ENCODE data around the gene IFNA14. TPM values are rescaled to one million over a fixed set of nuclear protein-coding genes. Genes with fewer than 3 reads are reported as not detected.
A peak's percentile ranks its signal among the peaks of the same experiment; 100 is the strongest.
"Not testable (repeated sequence)": the region's sequence is repeated elsewhere in the genome, so short reads cannot be mapped to it uniquely, and the experiment has no call there.

IFNA14 gene
- polyA plus RNA-seq, 4 donors = not detected

DNA sequence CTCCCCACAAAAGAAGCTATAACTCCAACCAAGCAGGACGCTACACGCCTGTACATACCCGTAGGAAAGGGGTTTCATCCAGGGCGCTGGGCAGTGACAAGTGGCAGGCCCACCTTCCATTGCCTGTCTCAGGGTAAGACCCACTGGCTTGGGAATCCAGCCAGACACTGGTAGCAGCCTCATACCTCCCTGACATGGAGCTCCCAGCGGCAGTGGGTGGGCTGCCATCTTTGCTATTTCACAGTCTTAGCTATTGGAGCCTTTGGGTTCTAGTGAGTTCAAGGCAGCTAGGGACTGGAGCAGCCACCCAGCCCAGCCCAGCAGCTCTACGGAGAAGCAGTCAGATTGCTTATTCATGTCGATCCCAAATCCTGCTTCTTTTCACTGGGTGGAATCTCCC lies 29.5 kb downstream of the IFNA14 start:
- Histone ChIP-seq H3K4me3 (ENCODE audit: low read depth in 1 of 3, low read length in 3 of 3) (no peak overlapping the region), H3K27ac (ENCODE audit: low read depth in 1 of 3, low read length in 2 of 3) (no peak overlapping the region), H3K36me3 (ENCODE audit: control insufficient read depth in 3 of 3, insufficient read depth in 2 of 3, low read depth in 1 of 3, low read length in 3 of 3) (no peaks in the 10 kb centered on the region), H3K4me1 (ENCODE audit: control insufficient read depth in 3 of 3, insufficient read depth in 2 of 3, low read depth in 1 of 3, low read length in 2 of 3) (no peaks in the 10 kb centered on the region), H3K9me3 (ENCODE audit: control insufficient read depth in 2 of 2, insufficient read depth in 1 of 2, low read depth in 1 of 2, low read length in 1 of 2) (no peaks in the 10 kb centered on the region), H3K27me3 (ENCODE audit: control insufficient read depth in 3 of 3, insufficient read depth in 3 of 3, low read length in 3 of 3) (no peaks in the 10 kb centered on the region)
- DNase-seq (no peak), FAIRE-seq (no peak)
- 87 to 94% (median 93%) methylated on average over 7 of the region's 7 CpGs for WGBS, 3 donors

DNA sequence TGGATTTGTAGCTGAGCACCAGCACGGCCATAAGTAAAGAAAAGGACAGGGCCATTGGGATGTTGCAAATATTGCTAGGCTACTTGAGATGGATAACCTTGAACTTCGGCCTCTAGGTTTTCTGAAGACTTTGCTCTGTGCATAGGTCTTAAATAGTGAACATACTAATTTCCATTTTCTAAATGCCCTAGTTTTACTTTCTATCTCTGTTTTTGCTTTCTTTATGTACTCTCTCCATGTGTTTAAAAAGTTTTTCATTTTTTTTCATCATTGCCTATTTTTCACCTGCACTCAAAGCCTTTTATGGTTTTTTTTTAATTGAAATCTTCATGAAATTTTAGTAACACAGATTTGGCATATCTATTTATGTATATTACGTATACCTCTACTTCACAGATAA lies 32.8 kb downstream of the IFNA14 start, which contains the start of gene IFNA10:
TSS of gene IFNA10 (minus strand) at position 101 of the 400 bp plus-strand sequence. CDS start at position 55, 46 bp downstream.
- WGBS, 3 donors = 72 to 88% (median 75%) methylated on average over 3 of the region's 3 CpGs
- not testable (repeated sequence) for H3K9me3 ChIP-seq (ENCODE audit: control insufficient read depth in 2 of 2, insufficient read depth in 1 of 2, low read depth in 1 of 2, low read length in 1 of 2); H3K4me1 ChIP-seq (ENCODE audit: control insufficient read depth in 3 of 3, insufficient read depth in 2 of 3, low read depth in 1 of 3, low read length in 2 of 3); H3K36me3 ChIP-seq (ENCODE audit: control insufficient read depth in 3 of 3, insufficient read depth in 2 of 3, low read depth in 1 of 3, low read length in 3 of 3); H3K4me3 ChIP-seq (ENCODE audit: low read depth in 1 of 3, low read length in 3 of 3); H3K27me3 ChIP-seq (ENCODE audit: control insufficient read depth in 3 of 3, insufficient read depth in 3 of 3, low read length in 3 of 3); DNase-seq; H3K27ac ChIP-seq (ENCODE audit: low read depth in 1 of 3, low read length in 2 of 3)
- FAIRE-seq = peak; percentile 95

DNA sequence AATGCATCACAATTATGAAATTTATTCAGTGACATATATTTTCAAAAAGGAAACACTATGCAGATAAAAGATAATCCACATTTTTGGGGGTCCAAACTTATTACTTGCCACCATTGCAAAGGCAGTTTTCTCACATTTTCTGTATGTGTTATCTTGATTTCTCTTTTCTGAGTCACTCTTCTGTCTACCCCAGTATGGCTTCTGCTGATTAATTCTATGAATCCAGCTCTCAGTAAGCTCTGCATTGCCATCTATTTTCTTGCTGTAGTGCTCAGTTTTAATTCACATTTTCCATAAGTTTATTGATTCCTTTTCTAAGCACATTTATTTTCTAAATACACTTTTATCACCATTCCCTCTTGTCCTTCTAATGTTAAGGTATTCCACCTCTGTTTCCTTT lies 34.6 kb downstream of the IFNA14 start:
- no peaks in the 10 kb centered on the region for H3K36me3 ChIP-seq (ENCODE audit: control insufficient read depth in 3 of 3, insufficient read depth in 2 of 3, low read depth in 1 of 3, low read length in 3 of 3)
- no peak overlapping the region for H3K27ac ChIP-seq (ENCODE audit: low read depth in 1 of 3, low read length in 2 of 3)
- no peaks in the 10 kb centered on the region for H3K4me1 ChIP-seq (ENCODE audit: control insufficient read depth in 3 of 3, insufficient read depth in 2 of 3, low read depth in 1 of 3, low read length in 2 of 3)
- H3K9me3 ChIP-seq (ENCODE audit: control insufficient read depth in 2 of 2, insufficient read depth in 1 of 2, low read depth in 1 of 2, low read length in 1 of 2) = no peaks in the 10 kb centered on the region
- no peaks in the 10 kb centered on the region for H3K27me3 ChIP-seq (ENCODE audit: control insufficient read depth in 3 of 3, insufficient read depth in 3 of 3, low read length in 3 of 3)
- no peak overlapping the region for H3K4me3 ChIP-seq (ENCODE audit: low read depth in 1 of 3, low read length in 3 of 3)
- DNase-seq = no peak
- FAIRE-seq = no peak

DNA sequence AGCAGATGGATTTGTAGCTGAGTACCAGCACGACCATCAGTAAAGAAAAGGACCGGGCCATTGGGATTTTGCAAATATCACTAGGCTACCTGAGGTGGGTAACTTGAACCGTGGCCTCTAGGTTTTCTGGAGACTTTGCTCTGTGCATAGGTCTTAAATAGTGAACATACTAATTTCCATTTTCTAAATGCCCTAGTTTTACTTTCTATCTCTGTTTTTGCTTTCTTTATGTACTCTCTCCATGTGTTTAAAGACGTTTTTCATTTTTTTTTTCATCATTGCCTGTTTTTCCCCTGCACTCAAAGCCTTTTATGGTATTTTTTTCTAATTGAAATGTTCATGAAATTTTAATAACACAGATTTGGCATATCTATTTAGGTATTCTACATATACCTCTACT lies 37.7 kb downstream of the IFNA14 start, which contains the start of gene IFNA7:
TSS of gene IFNA7 (minus strand) at position 101 of the 400 bp plus-strand sequence. CDS start at position 61, 40 bp downstream.
- 49 to 67% (median 57%) methylated on average over 4 of the region's 4 CpGs for WGBS, 3 donors
- not testable (repeated sequence) for FAIRE-seq; H3K27me3 ChIP-seq (ENCODE audit: control insufficient read depth in 3 of 3, insufficient read depth in 3 of 3, low read length in 3 of 3); H3K27ac ChIP-seq (ENCODE audit: low read depth in 1 of 3, low read length in 2 of 3); H3K4me1 ChIP-seq (ENCODE audit: control insufficient read depth in 3 of 3, insufficient read depth in 2 of 3, low read depth in 1 of 3, low read length in 2 of 3); H3K36me3 ChIP-seq (ENCODE audit: control insufficient read depth in 3 of 3, insufficient read depth in 2 of 3, low read depth in 1 of 3, low read length in 3 of 3); H3K9me3 ChIP-seq (ENCODE audit: control insufficient read depth in 2 of 2, insufficient read depth in 1 of 2, low read depth in 1 of 2, low read length in 1 of 2); H3K4me3 ChIP-seq (ENCODE audit: low read depth in 1 of 3, low read length in 3 of 3); DNase-seq

DNA sequence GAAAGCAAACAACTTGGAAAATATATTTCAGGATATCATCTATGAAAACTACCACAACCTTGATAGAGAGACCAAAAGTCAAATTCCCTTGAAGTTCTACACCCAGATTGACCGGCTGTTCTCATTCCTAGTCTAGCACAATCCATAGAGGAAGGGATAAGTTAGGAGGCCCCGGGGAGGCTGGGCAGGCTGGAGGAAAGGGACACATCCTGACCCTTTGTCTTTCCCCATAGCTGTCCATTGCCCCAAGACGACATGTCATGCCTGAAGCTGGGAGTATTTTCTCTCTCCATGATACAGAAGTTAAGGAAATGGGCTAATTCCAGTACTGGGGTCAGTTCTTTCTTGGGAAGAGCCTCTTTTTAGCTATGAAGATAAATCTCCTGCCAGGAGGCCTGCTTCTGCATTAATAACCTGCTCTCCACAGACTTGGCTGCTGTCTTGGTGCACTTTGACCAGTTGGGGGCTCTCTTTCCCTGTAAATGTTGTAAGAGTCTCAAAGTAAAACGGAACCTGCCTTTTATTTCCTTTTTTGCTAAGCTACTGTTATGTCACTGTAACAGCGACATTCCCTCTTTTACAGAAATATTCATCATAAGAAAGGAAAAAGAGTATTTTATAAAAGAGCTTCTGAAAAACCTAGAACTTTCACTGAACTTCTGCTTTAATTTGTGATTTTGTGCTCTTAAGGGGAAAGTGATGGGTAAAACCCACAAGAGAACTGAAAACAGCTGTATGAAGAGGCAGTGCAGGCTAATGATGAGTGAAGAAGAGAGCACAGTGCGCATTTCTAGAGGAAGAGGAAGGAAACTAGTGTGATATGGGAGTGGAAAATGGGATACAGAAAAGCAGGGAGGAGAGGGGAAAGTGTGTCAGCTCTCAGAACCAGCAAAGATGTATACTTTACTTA lies 44.7 kb downstream of the IFNA14 start:
- peak in 1 of 2 donors; percentile 13 for DNase-seq
- 34 to 46% (median 41%) methylated on average over 6 of the region's 6 CpGs for WGBS, 3 donors
- not testable (repeated sequence) for H3K9me3 ChIP-seq (ENCODE audit: control insufficient read depth in 2 of 2, insufficient read depth in 1 of 2, low read depth in 1 of 2, low read length in 1 of 2); FAIRE-seq; H3K36me3 ChIP-seq (ENCODE audit: control insufficient read depth in 3 of 3, insufficient read depth in 2 of 3, low read depth in 1 of 3, low read length in 3 of 3); H3K27me3 ChIP-seq (ENCODE audit: control insufficient read depth in 3 of 3, insufficient read depth in 3 of 3, low read length in 3 of 3); H3K4me1 ChIP-seq (ENCODE audit: control insufficient read depth in 3 of 3, insufficient read depth in 2 of 3, low read depth in 1 of 3, low read length in 2 of 3); H3K4me3 ChIP-seq (ENCODE audit: low read depth in 1 of 3, low read length in 3 of 3); H3K27ac ChIP-seq (ENCODE audit: low read depth in 1 of 3, low read length in 2 of 3)

Other genes starting within 250 kb of the IFNA14 start
- gene HACD4, start 208.4 kb downstream of the IFNA14 start, polyA plus RNA-seq = 1 to 10 TPM in 1 of 4 donors, under 1 TPM in 3; 0.22 to 2.9 (median 0.88) TPM
- gene IFNB1, start 162.1 kb downstream of the IFNA14 start, polyA plus RNA-seq = not detected
- gene IFNW1, start 98.2 kb downstream of the IFNA14 start, polyA plus RNA-seq = under 1 TPM in 1 of 4 donors, not detected in 3; 0.03 TPM
- not detected for gene IFNA21, start 73.3 kb downstream of the IFNA14 start, polyA plus RNA-seq
- gene IFNA4, start 52.4 kb downstream of the IFNA14 start, polyA plus RNA-seq = not detected
- not detected for gene IFNA7, start 37.8 kb downstream of the IFNA14 start, polyA plus RNA-seq
- gene IFNA10, start 32.9 kb downstream of the IFNA14 start, polyA plus RNA-seq = not detected
- not detected for gene IFNA16, start 22.7 kb downstream of the IFNA14 start, polyA plus RNA-seq
- not detected for gene IFNA17, start 11.8 kb downstream of the IFNA14 start, polyA plus RNA-seq
- not detected for gene IFNA5, start 65.3 kb upstream of the IFNA14 start, polyA plus RNA-seq
- 10 to 100 TPM in 1 of 4 donors, 1 to 10 TPM in 3; 4.6 to 31.5 (median 7.5) TPM for gene KLHL9, start 95.4 kb upstream of the IFNA14 start, polyA plus RNA-seq
- gene IFNA6, start 110.9 kb upstream of the IFNA14 start, polyA plus RNA-seq = not detected
- gene IFNA13, start 128.1 kb upstream of the IFNA14 start, polyA plus RNA-seq = not detected
- not detected for gene IFNA2, start 145.4 kb upstream of the IFNA14 start, polyA plus RNA-seq
- gene IFNA8, start 169.1 kb upstream of the IFNA14 start, polyA plus RNA-seq = not detected
- gene IFNA1, start 200.4 kb upstream of the IFNA14 start, polyA plus RNA-seq = not detected
- gene IFNE, start 242.3 kb upstream of the IFNA14 start, polyA plus RNA-seq = 1 to 10 TPM in 2 of 4 donors, under 1 TPM in 2; 0.73 to 5.4 (median 1.4) TPM